HepG2 (cell line): ENCODE results near the gene UBE2E1.

Source experiments
- EP300 ChIP-seq, 3 experiments: sonication (generic) in 1 of 3; formaldehyde crosslinking in 1 of 3; IDR thresholded peaks; 2 replicates each; pipeline versions ENCODE4 v1.5.1 to v1.6.1; 2011 to 2020; ENCODE audit warnings: low read depth in 2 of 3, low read length in 2 of 3, borderline replicate concordance in 1 of 3, improper control_type of control experiment in 1 of 3, mild to moderate bottlenecking in 1 of 3, missing genetic modification reagents in 1 of 3, moderate library complexity in 1 of 3
- FOXM1 ChIP-seq: sonication (generic); formaldehyde crosslinking; IDR thresholded peaks from 2 replicates; pipeline ENCODE4 v1.5.0; 2020; ENCODE audit warnings: missing genetic modification reagents
- MXI1 ChIP-seq: IDR thresholded peaks from 3 replicates; pipeline ENCODE4 v1.6.1; 2012; ENCODE audit warnings: low read depth, low read length, inconsistent platforms, borderline replicate concordance

DNA sequence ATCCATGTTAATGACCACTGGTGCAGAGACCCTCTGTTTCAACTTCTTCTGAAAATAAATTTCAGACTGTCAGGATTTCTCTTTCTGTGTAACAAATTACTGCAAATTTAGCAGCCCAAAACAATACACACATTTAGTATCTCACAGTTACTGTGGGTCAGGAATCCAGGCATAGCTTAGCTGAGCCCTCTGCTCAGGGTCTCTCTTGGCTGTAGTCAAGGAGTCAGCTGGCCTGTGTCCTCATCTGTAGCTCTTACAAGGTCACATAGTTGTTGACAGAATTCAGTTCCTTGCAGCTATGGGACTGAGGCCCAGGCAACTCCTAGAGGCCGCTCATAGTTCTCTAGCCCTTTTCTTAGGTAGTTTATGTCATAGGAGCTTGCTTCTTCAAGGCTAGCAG lies 59.2 kb downstream of the UBE2E1 start:
- no peak for TF ChIP-seq MXI1
- TF ChIP-seq FOXM1 (CRISPR knock-in tag): no peak
- TF ChIP-seq EP300 (IDR thresholded peaks at IDR 0.05; ENCODE audit: low read depth in 2 of 2, low read length in 2 of 2): no peak
- no peak for TF ChIP-seq EP300 (CRISPR knock-in tag; IDR thresholded peaks at IDR 0.05; ENCODE audit: borderline replicate concordance)
